ENCODE measurements around the gene GPX4.
"Not testable (repeated sequence)": the region's sequence is repeated elsewhere in the genome, so short reads cannot be mapped to it uniquely, and the experiment has no call there.

Gene GPX4

GRCh38 chr19:1113986-1114483 is 10.2 kb downstream of the GPX4 start:
- in situ Hi-C loops (cut with HindIII; ENCODE audit: low sequenced_read_pairs): no loop called here

- in situ Hi-C loops (cut with HindIII; ENCODE audit: low sequenced_read_pairs): not testable (repeated sequence)
Measured at GRCh38 chr19:1114728-1115127, 10.9 kb downstream of the GPX4 start.

GRCh38 chr19:1115646-1116420 is 12.0 kb downstream of the GPX4 start:
- in situ Hi-C loops (cut with HindIII; ENCODE audit: low sequenced_read_pairs): no loop called here

- in situ Hi-C loops (cut with HindIII; ENCODE audit: low sequenced_read_pairs): no loop called here
Measured at GRCh38 chr19:1116726-1117581, 13.2 kb downstream of the GPX4 start.

GRCh38 chr19:1117654-1118053 is 13.9 kb downstream of the GPX4 start:
- in situ Hi-C loops (cut with HindIII; ENCODE audit: low sequenced_read_pairs): no loop called here

GRCh38 chr19:1118999-1119398 is 15.2 kb downstream of the GPX4 start:
- in situ Hi-C loops (cut with HindIII; ENCODE audit: low sequenced_read_pairs): no loop called here

GRCh38 chr19:1119475-1120217 is 15.9 kb downstream of the GPX4 start:
- in situ Hi-C loops (cut with HindIII; ENCODE audit: low sequenced_read_pairs): loop anchor here (10.0 kb wide), 1 partner anchor 145 kb away; the partner anchor contains the start of gene CIRBP

GRCh38 chr19:1121395-1121794 is 17.6 kb downstream of the GPX4 start:
- in situ Hi-C loops (cut with HindIII; ENCODE audit: low sequenced_read_pairs): loop anchor here (10.0 kb wide), 1 partner anchor 143 kb away; the partner anchor contains the start of gene CIRBP

- in situ Hi-C loops (cut with HindIII; ENCODE audit: low sequenced_read_pairs): loop anchor here (10.0 kb wide), 1 partner anchor 143 kb away; the partner anchor contains the start of gene CIRBP
Measured at GRCh38 chr19:1122021-1122971, 18.5 kb downstream of the GPX4 start.

GRCh38 chr19:1122972-1123363 is 19.2 kb downstream of the GPX4 start:
- in situ Hi-C loops (cut with HindIII; ENCODE audit: low sequenced_read_pairs): loop anchor here (10.0 kb wide), 1 partner anchor 142 kb away; the partner anchor contains the start of gene CIRBP

GRCh38 chr19:1123381-1123780 is 19.6 kb downstream of the GPX4 start:
- in situ Hi-C loops (cut with HindIII; ENCODE audit: low sequenced_read_pairs): loop anchor here (10.0 kb wide), 1 partner anchor 141 kb away; the partner anchor contains the start of gene CIRBP

GRCh38 chr19:1123885-1124677 is 20.3 kb downstream of the GPX4 start:
- in situ Hi-C loops (cut with HindIII; ENCODE audit: low sequenced_read_pairs): loop anchor here (10.0 kb wide), 1 partner anchor 141 kb away; the partner anchor contains the start of gene CIRBP

GRCh38 chr19:1125601-1126467 is 22.0 kb downstream of the GPX4 start:
- in situ Hi-C loops (cut with HindIII; ENCODE audit: low sequenced_read_pairs): loop anchor here (10.0 kb wide), 1 partner anchor 139 kb away; the partner anchor contains the start of gene CIRBP

GRCh38 chr19:1126984-1127760 is 23.4 kb downstream of the GPX4 start:
- in situ Hi-C loops (cut with HindIII; ENCODE audit: low sequenced_read_pairs): loop anchor here (10.0 kb wide), 1 partner anchor 138 kb away; the partner anchor contains the start of gene CIRBP

GRCh38 chr19:1128106-1128505 is 24.3 kb downstream of the GPX4 start:
- in situ Hi-C loops (cut with HindIII; ENCODE audit: low sequenced_read_pairs): loop anchor here (10.0 kb wide), 1 partner anchor 137 kb away; the partner anchor contains the start of gene CIRBP

GRCh38 chr19:1129084-1129483 is 25.3 kb downstream of the GPX4 start:
- in situ Hi-C loops (cut with HindIII; ENCODE audit: low sequenced_read_pairs): loop anchor here (10.0 kb wide), 1 partner anchor 136 kb away; the partner anchor contains the start of gene CIRBP
